HPDE6-E6E7 (cell line): ENCODE measurements around the gene TRIP12.

Source experiments
- DNase-seq: peaks from one replicate; pipeline ENCODE4 v3.0.0; 2011; ENCODE audit warnings: missing footprints; ENCODE audit errors: extremely low spot score

Gene TRIP12

DNA sequence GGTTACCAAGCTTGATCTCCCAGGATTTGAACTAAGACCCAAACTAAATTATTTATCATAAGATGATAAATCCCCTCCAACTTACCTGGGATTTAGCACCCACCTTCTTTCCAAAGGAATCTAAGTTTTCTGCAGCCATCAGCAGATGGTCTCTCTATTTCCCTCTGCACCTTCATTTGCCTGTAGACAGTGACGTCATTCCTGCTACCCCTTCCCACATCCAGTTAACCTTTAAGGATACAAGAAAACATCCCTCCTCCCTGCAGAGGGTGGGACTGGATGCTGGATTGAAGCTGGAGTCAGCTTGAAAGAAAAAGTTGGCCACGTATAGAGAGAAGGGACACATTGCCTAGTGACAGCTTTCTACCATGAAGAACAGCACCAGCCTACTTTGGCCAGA lies 203.8 kb downstream of the TRIP12 start:
- DNase-seq = no peak

DNA sequence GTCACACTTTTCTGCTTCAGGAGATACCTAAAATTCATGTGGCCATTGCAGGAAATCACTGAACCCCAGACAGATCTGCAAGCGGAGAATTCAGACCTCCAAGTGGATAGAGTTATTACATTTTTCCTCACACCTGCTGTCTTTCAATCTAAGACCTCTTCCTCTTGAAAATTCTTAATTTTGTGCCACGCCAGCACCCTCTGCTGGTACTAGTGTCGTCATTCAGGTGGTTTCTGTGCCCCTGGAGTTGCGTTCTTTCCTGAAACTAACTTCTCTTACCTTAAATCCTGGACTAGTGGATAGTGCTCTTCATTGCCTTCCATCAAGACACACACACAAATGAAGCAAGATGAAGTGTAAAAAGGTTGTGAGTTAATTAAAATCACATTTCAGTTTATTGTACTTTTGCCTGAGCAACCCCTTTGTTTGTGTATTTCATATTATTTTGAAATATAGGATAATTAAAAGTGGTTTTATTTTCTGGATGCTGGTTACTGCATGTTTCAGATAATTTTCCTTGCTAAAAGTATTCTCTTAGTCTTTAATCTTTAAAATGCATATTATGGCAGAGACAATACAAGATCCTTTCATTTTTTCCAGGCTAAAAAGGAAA lies 205.8 kb downstream of the TRIP12 start:
- DNase-seq = peak; percentile 47

GRCh38 chr2:229714736-229715541 lies 206.9 kb downstream of the TRIP12 start:
- DNase-seq = peak; percentile 63

DNA sequence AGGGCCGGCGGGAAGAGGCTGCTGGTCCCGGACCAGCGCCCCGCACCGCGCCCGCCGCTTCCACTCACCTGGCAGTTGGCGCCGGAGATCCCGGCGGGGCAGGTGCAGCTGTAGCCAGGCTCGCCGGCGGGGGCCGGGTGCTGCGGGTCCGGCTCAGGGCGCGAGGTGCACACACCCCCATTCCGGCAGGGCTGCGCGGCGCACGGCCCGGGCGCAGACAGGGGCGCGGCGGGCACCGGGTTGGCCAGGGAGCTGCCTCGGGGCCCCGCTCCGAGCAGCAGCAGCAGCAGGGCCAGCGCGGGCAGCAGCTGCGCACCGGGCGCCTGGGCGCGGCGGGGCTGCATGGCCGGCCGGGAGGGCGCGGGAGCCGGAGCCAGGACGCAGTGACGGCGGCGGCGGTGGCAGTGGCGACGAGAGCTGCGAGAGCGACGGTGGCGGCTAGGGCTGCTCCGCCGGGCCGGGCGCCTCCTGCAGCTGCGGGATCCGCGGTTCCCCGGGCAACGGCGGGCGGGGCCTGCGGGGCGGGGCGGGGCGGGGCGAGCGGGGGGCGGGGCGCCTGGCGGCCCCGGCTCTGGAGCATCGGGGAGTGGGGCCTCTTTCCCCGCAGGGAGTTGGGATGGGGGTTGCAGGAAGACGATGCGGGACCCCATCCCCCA lies 207.6 kb downstream of the TRIP12 start, which contains the start of gene DNER:
Gene DNER, minus strand, starts transcription at position 476 of the 656 bp plus-strand sequence. Its CDS starts 132 bp downstream, at position 344.
- DNase-seq = peak; percentile 38
